SH-SY5Y (cell line): Measurements from ENCODE around the gene PARD6G.

ENCODE experiments used
- GATA2 ChIP-seq: IDR thresholded peaks from 2 replicates; pipeline ENCODE4 v1.6.1; 2011; ENCODE audit warnings: mild to moderate bottlenecking, low read depth, low read length
- GATA3 ChIP-seq: IDR thresholded peaks from 2 replicates; pipeline ENCODE4 v1.6.1; 2011; ENCODE audit warnings: low read depth, mild to moderate bottlenecking, low read length, moderate library complexity

GRCh38 chr18:80182855-80183254, 64.5 kb downstream of the PARD6G start:
- TF ChIP-seq GATA2: no peak
- TF ChIP-seq GATA3: no peak
